GM23248 (cell line): ENCODE measurements around the gene LIPG. TPM values are rescaled to one million over a fixed set of nuclear protein-coding genes. Genes with fewer than 3 reads are reported as not detected.

Source experiments
- DNase-seq: peaks from one replicate; pipeline ENCODE4 v3.0.0-alpha.2; 2015
- H2AFZ ChIP-seq: fragments of 200-600 bp; sonication (generic); 2 replicates; pipeline ENCODE4 v1.6.1; 2016; ENCODE audit warnings: antibody characterized with exemption
- H3F3A ChIP-seq: fragments of 200-600 bp; sonication (generic); 2 replicates; pipeline ENCODE4 v1.6.1; 2016; ENCODE audit warnings: mild to moderate bottlenecking, antibody characterized with exemption, mixed run types; ENCODE audit not compliant: insufficient read depth
- H3K27ac ChIP-seq: fragments of 200-600 bp; sonication (generic); 2 replicates; pipeline ENCODE4 v1.5.1; 2016; ENCODE audit warnings: mild to moderate bottlenecking
- H3K27me3 ChIP-seq: fragments of 200-600 bp; sonication (generic); replicated peaks from 2 replicates; pipeline ENCODE4 v1.6.1; 2016; ENCODE audit warnings: mild to moderate bottlenecking; ENCODE audit not compliant: insufficient read depth
- H3K36me3 ChIP-seq: fragments of 200-600 bp; sonication (generic); 2 replicates; pipeline ENCODE4 v1.6.1; 2016; ENCODE audit warnings: low read depth, mild to moderate bottlenecking
- H3K4me1 ChIP-seq: fragments of 200-600 bp; sonication (generic); 2 replicates; pipeline ENCODE4 v1.6.1; 2016; ENCODE audit warnings: mild to moderate bottlenecking; ENCODE audit not compliant: insufficient read depth
- H3K4me2 ChIP-seq: fragments of 200-600 bp; sonication (generic); one replicate; pipeline ENCODE4 v1.6.1; 2016; ENCODE audit warnings: mild to moderate bottlenecking; ENCODE audit not compliant: unreplicated experiment
- H3K4me3 ChIP-seq: fragments of 200-600 bp; sonication (generic); 2 replicates; pipeline ENCODE4 v1.5.1; 2016; ENCODE audit warnings: mild to moderate bottlenecking
- H3K79me2 ChIP-seq: fragments of 200-600 bp; sonication (generic); 2 replicates; pipeline ENCODE4 v1.6.1; 2016; ENCODE audit warnings: mild to moderate bottlenecking; ENCODE audit not compliant: insufficient read depth
- H3K9ac ChIP-seq: fragments of 200-600 bp; sonication (generic); 2 replicates; pipeline ENCODE4 v1.6.1; 2016; ENCODE audit warnings: mild to moderate bottlenecking
- H3K9me2 ChIP-seq: fragments of 200-600 bp; sonication (generic); 2 replicates; pipeline ENCODE4 v1.6.1; 2016; ENCODE audit warnings: mixed run types, mild to moderate bottlenecking, moderate library complexity; ENCODE audit not compliant: insufficient read depth
- H3K9me3 ChIP-seq: fragments of 200-600 bp; sonication (generic); one replicate; pipeline ENCODE4 v1.6.1; 2017; ENCODE audit warnings: low read depth
- H4K20me1 ChIP-seq: fragments of 200-600 bp; sonication (generic); 2 replicates; pipeline ENCODE4 v1.6.0; 2016; ENCODE audit not compliant: insufficient read depth
- EZH2 ChIP-seq: fragments of 200-600 bp; sonication (generic); IDR thresholded peaks from 2 replicates; pipeline ENCODE4 v1.6.1; 2018; ENCODE audit warnings: antibody characterized with exemption, mild to moderate bottlenecking; ENCODE audit not compliant: insufficient read depth, poor library complexity, severe bottlenecking
- EZH2phosphoT487 ChIP-seq: fragments of 200-600 bp; sonication (generic); IDR thresholded peaks from 2 replicates; pipeline ENCODE4 v1.6.1; 2018; ENCODE audit warnings: antibody characterized with exemption, moderate library complexity, mild to moderate bottlenecking, low read depth; ENCODE audit not compliant: insufficient read depth
- WGBS, 2 experiments: methylation state at CpG; one replicate each; pipeline ENCODE4 v1.1.6; 2015 to 2017; ENCODE audit warnings: low lambda C conversion rate in 2 of 2, low coverage in 1 of 2; ENCODE audit errors: missing lambda C conversion rate in 2 of 2; 5-methylcytosine and 5-hydroxymethylcytosine counted together
- in situ Hi-C: fragments of 300-500 bp; cut with MboI; formaldehyde crosslinking; loops from 2 replicates; pipeline ENCODE4 v1.15.0; 2020
- polyA plus RNA-seq: library from polyadenylated mRNA; unstranded; fragments of >200 nt; fragmentation: Nextera tagmentation; extraction: Ambion mirVana; gene quantifications from 2 replicates; pipeline ENCODE4 v1.2.1, GENCODE V29; 2016
- total RNA-seq: library from RNA; depleted of rRNA; stranded (reverse); fragments of >200 nt; shearing (Covaris generic); gene quantifications from 2 replicates; pipeline ENCODE4 v1.2.3, GENCODE V29; 2014

LIPG gene
- total and polyA plus RNA-seq, 2 experiments from 2014 or later = 0.38 to 0.43 TPM

DNA sequence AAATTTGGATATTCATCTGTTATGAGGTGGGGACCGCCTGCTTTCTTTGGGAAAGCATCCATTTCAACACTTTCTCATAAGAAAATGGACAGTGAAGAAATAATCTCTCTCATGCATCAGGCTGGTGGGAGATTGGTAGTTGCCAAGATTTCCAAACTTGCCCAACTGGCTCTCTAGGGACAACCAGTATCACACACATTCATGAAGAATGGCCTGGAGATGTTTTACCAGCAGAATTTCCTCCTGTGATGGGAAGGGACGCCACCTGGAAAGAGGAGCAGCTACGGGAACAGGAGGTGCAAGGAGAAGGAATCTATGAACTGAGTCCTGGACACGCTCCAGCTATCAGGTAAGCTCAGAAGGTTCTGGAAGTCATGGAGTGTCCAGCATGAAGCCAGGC, 39.4 kb downstream of the LIPG start:
- no peaks in the 10 kb centered on the region for H3K79me2 ChIP-seq
- H3K4me1 ChIP-seq = no peaks in the 10 kb centered on the region
- no peaks in the 10 kb centered on the region for H3K9me3 ChIP-seq
- H3K9me2 ChIP-seq = no peaks in the 10 kb centered on the region
- 34 to 37% methylated on average over 4 of the region's 4 CpGs for WGBS, 2 experiments
- no peak for TF ChIP-seq EZH2phosphoT487
- TF ChIP-seq EZH2 = no peak
- H3K27me3 ChIP-seq = peaks cover 33% of the 10 kb centered on the region; the same call in 1 of the 2 replicates
- H3K9ac ChIP-seq = no peak overlapping the region
- no peak overlapping the region for H3K27ac ChIP-seq
- no peak overlapping the region for H2AFZ ChIP-seq
- H3K4me3 ChIP-seq = no peak overlapping the region
- H4K20me1 ChIP-seq = no peaks in the 10 kb centered on the region
- H3K4me2 ChIP-seq = no peak overlapping the region
- DNase-seq = no peak
- in situ Hi-C loops = no loop called here
- no peaks in the 10 kb centered on the region for H3K36me3 ChIP-seq
- H3F3A ChIP-seq = no peaks in the 10 kb centered on the region

DNA sequence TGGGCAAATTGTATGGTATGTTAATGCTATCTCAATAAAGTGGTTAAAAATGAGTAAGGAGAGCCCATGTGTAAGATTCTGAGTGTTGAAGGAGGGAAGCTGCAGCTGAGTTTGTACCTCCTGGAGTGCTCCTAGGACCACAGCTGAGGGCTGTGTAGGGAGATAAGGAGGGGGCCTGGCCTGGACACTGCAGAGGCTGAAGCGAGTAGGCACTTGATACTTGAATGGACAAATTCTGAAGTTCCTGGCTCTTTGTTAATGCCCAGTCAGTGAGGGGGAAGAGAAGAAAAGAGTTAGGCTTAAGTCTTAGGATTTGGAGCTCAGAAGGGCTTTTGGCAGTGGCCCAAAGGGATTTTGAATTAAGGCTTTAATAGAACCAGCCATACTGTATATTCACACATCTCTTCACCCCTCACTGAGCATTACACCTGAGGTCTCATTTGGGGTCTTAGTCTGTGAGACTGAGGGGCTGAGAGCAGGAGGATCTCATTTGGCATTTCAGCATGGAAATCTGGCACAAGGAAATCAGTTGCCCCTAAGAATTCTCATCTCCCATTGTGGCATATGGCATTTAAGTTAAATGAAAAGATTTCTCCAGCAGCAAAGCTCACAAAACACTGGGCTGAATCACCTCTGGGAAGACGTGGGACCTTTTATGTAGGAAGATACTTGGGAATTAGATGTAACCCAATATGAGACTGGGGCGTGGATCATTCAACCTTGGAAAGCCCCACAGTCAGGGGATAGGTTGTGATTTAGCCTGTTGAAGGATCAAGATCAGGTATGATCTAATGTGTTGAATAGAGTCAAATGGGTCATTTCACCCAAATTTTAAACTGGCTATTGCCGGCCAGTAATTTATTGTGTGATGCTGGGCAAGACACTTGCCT, 46.8 kb downstream of the LIPG start:
- H3K9me2 ChIP-seq = no peaks in the 10 kb centered on the region
- no peak overlapping the region for H2AFZ ChIP-seq
- H3K9ac ChIP-seq = no peak overlapping the region
- H3K27ac ChIP-seq = no peak overlapping the region
- 69 to 70% methylated on average over 4 of the region's 4 CpGs for WGBS, 2 experiments
- peaks cover 9% of the 10 kb centered on the region for H3K4me1 ChIP-seq
- H3K9me3 ChIP-seq = no peaks in the 10 kb centered on the region
- H4K20me1 ChIP-seq = no peaks in the 10 kb centered on the region
- in situ Hi-C loops = no loop called here
- no peak for TF ChIP-seq EZH2
- TF ChIP-seq EZH2phosphoT487 = no peak
- H3K4me3 ChIP-seq = no peak overlapping the region
- DNase-seq = no peak
- H3F3A ChIP-seq = peaks cover 5% of the 10 kb centered on the region; the same call in 1 of the 2 replicates
- H3K27me3 ChIP-seq = peaks cover 9% of the 10 kb centered on the region; the same call in 1 of the 2 replicates
- H3K79me2 ChIP-seq = no peaks in the 10 kb centered on the region
- no peaks in the 10 kb centered on the region for H3K36me3 ChIP-seq
- H3K4me2 ChIP-seq = peak overlapping the region; percentile 9

DNA sequence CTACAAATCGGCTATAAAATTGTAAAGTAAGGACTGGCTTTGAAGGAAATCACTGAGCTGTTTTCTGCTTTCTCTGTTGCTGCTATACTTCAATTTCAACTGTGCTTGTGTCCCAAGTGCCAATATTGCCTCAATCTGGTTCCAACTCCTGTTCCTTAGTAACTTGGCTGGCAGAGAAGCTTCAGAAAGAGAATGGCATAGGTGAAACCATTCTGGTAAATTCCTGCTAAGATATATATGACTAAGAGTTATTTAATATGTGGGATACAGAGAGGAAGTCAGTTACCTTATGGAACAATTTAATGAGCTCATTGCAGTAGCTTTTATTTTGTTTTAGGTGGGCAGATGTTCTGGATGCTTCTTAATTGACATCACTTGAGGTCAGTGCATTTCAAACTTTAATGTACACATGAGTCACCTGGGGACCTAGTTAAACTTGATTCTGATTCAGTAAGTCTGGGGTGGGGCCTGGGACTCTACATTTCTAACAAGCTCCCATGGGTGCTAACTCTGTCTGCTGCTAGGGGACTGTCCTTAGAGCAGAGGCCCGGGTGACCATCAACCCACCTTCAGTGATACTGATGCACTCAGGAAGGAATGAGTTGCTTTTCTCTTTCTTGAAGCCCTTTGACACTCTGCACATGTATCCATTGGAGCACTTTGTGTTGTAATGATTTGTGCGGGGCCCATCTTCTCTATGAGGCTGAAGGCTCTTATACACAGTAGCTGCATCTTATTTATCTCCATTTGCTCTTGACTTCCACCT, 47.6 kb downstream of the LIPG start:
- Histone ChIP-seq H3K27ac (no peak overlapping the region), H3F3A (peaks cover 5% of the 10 kb centered on the region; the same call in 1 of the 2 replicates), H3K4me3 (no peak overlapping the region), H3K9me3 (no peaks in the 10 kb centered on the region), H3K27me3 (peaks cover 4% of the 10 kb centered on the region; the same call in 1 of the 2 replicates), H3K4me1 (peaks cover 9% of the 10 kb centered on the region), H3K9me2 (no peaks in the 10 kb centered on the region), H3K79me2 (no peaks in the 10 kb centered on the region), H2AFZ (no peak overlapping the region), H4K20me1 (no peaks in the 10 kb centered on the region), H3K36me3 (no peaks in the 10 kb centered on the region), H3K4me2 (peak overlapping the region; percentile 9), H3K9ac (no peak overlapping the region)
- 48 to 54% methylated on average over 3 of the region's 3 CpGs for WGBS, 2 experiments
- in situ Hi-C loops = no loop called here
- TF ChIP-seq EZH2 (no peak), EZH2phosphoT487 (no peak)
- DNase-seq = peak; percentile 53

DNA sequence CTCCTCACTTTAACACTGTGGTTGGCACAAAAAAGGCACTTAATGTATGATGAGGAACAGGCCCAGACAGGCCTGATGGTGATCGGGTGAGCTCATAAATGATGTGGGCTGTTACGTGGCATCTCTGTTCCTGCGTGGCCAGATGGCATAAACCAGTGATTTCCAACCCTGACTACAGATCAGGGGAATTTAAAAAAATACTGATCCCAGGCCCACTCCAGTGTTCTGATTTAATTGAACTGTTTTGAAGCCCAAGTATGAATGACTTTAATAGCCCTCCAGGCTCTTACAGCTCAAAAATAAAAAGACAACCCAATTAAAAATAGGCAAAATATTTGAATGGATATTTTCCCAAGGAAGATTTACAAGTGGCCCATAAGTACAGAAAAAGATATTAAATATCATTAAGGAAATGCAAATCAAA, 48.2 kb downstream of the LIPG start:
- Histone ChIP-seq H3K9me3 (no peaks in the 10 kb centered on the region), H3K36me3 (no peaks in the 10 kb centered on the region), H3K4me2 (no peak overlapping the region), H2AFZ (no peak overlapping the region), H3F3A (peaks cover 5% of the 10 kb centered on the region; the same call in 1 of the 2 replicates), H3K9ac (no peak overlapping the region), H3K79me2 (no peaks in the 10 kb centered on the region), H3K9me2 (no peaks in the 10 kb centered on the region), H3K27me3 (peaks cover 4% of the 10 kb centered on the region; the same call in 1 of the 2 replicates), H3K4me1 (peaks cover 9% of the 10 kb centered on the region), H4K20me1 (no peaks in the 10 kb centered on the region), H3K4me3 (no peak overlapping the region), H3K27ac (no peak overlapping the region)
- peak; percentile 11 for DNase-seq
- no peak for TF ChIP-seq EZH2
- no peak for TF ChIP-seq EZH2phosphoT487
- in situ Hi-C loops = no loop called here
- WGBS, 2 experiments = 76 to 82% methylated on average over 3 of the region's 3 CpGs
